ENCODE measurements around the gene RAB3IL1.

DNA sequence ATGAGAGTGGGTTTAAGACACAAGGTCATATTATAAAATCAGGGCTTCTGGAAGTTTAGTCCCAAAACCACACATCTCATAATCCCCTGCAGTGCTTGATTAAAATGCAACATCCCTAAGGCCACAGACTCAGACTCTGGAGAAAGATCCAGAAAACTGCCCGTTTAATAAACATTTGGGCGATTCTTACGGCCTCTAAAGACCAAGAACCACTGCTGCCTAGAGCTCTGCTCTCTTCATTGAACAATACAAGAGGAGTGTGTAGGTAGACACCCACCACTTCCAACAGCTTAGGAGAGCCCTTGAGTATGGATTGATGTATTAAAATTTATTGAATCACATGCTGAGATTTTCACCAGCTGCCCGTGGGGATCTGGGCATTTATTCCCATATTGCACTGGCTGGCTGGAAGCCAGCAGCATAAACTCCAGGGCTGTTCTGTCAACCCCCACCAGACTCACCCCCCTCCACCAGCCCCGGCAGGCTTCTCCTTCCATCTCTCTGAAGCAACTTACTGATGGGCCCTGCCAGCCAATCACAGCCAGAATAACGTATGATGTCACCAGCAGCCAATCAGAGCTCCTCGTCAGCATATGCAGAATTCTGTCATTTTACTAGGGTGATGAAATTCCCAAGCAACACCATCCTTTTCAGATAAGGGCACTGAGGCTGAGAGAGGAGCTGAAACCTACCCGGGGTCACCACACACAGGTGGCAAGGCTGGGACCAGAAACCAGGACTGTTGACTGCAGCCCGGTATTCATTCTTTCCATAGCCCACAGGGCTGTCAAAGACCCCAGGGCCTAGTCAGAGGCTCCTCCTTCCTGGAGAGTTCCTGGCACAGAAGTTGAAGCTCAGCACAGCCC is 32.0 kb upstream of the RAB3IL1 start:
- TF ChIP-seq SRSF1 (IDR thresholded peaks at IDR 0.05; ENCODE audit: low read depth, low read length) (no peak), CTCF (IDR thresholded peaks at IDR 0.05 in 2 of 3, conservative IDR thresholded peaks at IDR 0.05 in 1 of 3; ENCODE audit: insufficient read depth in 2 of 3, low read depth in 1 of 3, low read length in 3 of 3) (no peak), TCF7L2 (IDR thresholded peaks at IDR 0.05; ENCODE audit: low read depth, low read length) (no peak)

All from K562 (cell line).